OCI-LY7 (cell line): ENCODE data around the gene RSRP1. TPM values are rescaled to one million over a fixed set of nuclear protein-coding genes. Genes with fewer than 3 reads are reported as not detected.
A peak's percentile ranks its signal among the peaks of the same experiment; 100 is the strongest.

Experiments used
- BruUV-seq: library from RNA; stranded (reverse); fragments of 400-500 nt; replicated peaks from 2 replicates; lab custom pipeline; 2021; lab: Mats Ljungman, UMichigan
- CTCF ChIA-PET: fragments of 300-600 bp; sonication (Branson Sonifier 250); formaldehyde crosslinking; loops from one replicate; lab custom pipeline; 2022; ENCODE audit warnings: antibody characterized with exemption; ENCODE audit not compliant: unreplicated experiment; lab: Charles Lee
- POLR2A ChIA-PET: fragments of 300-600 bp; sonication (Branson Sonifier 250); formaldehyde crosslinking; loops from one replicate; lab custom pipeline; 2022; ENCODE audit warnings: antibody characterized with exemption; lab: Charles Lee
- DNase-seq: peaks from one replicate; pipeline ENCODE4 v3.0.0-alpha.2; 2015; ENCODE audit warnings: low spot score
- H2AFZ ChIP-seq: fragments of 200-600 bp; sonication (generic), shearing (Covaris generic); 2 replicates; pipeline ENCODE4 v1.6.1; 2014; ENCODE audit warnings: mild to moderate bottlenecking, antibody characterized with exemption, low read length, moderate library complexity
- H3K27ac ChIP-seq: fragments of 200-600 bp; sonication (generic); 2 replicates; pipeline ENCODE4 v1.5.1; 2014; ENCODE audit warnings: mixed run types, low read depth, mild to moderate bottlenecking, moderate library complexity, low read length, inconsistent platforms; ENCODE audit not compliant: poor library complexity, severe bottlenecking
- H3K36me3 ChIP-seq: fragments of 200-600 bp; sonication (generic); 2 replicates; pipeline ENCODE4 v1.6.1; 2014; ENCODE audit warnings: mild to moderate bottlenecking, antibody characterized with exemption, low read length, moderate library complexity, mixed read lengths; ENCODE audit not compliant: insufficient read depth
- H3K4me1 ChIP-seq: fragments of 200-600 bp; sonication (generic); 2 replicates; pipeline ENCODE4 v1.5.1; 2014; ENCODE audit warnings: mild to moderate bottlenecking, low read length; ENCODE audit not compliant: insufficient read depth, poor library complexity, severe bottlenecking
- H3K4me2 ChIP-seq: fragments of 200-600 bp; sonication (generic); 2 replicates; pipeline ENCODE4 v1.6.1; 2014; ENCODE audit warnings: mild to moderate bottlenecking, low read length
- H3K4me3 ChIP-seq: fragments of 200-600 bp; sonication (generic); 2 replicates; pipeline ENCODE4 v1.5.1; 2014; ENCODE audit warnings: mild to moderate bottlenecking, low read depth, low read length; ENCODE audit not compliant: poor library complexity, severe bottlenecking
- H3K79me2 ChIP-seq: fragments of 200-600 bp; sonication (generic); 2 replicates; pipeline ENCODE4 v1.6.1; 2016; ENCODE audit warnings: low read depth, mild to moderate bottlenecking, low read length, moderate library complexity, mixed read lengths; ENCODE audit not compliant: insufficient read depth
- H3K9me2 ChIP-seq: fragments of 200-600 bp; sonication (generic); 2 replicates; pipeline ENCODE4 v1.6.1; 2016; ENCODE audit warnings: mild to moderate bottlenecking, low read length, mixed read lengths; ENCODE audit not compliant: insufficient read depth
- H3K9me3 ChIP-seq: fragments of 200-600 bp; sonication (generic); 2 replicates; pipeline ENCODE4 v1.6.1; 2014; ENCODE audit warnings: mild to moderate bottlenecking, mixed run types, low read length, mixed read lengths
- H4K20me1 ChIP-seq: fragments of 200-600 bp; sonication (generic); 2 replicates; pipeline ENCODE4 v1.6.1; 2014; ENCODE audit warnings: mild to moderate bottlenecking, antibody characterized with exemption, low read length, moderate library complexity, mixed read lengths; ENCODE audit not compliant: insufficient read depth
- EZH2phosphoT487 ChIP-seq: fragments of 200-600 bp; sonication (generic); IDR thresholded peaks from 2 replicates; pipeline ENCODE4 v1.6.1; 2018; ENCODE audit warnings: low read depth, borderline replicate concordance, mild to moderate bottlenecking, mixed run types, antibody characterized with exemption, low read length, moderate library complexity, mixed read lengths
- intact Hi-C: fragments of 100-400 bp; cut with micrococcal nuclease; formaldehyde crosslinking; loops from one replicate; pipeline ENCODE4 v1.10.0; 2022; ENCODE audit not compliant: unreplicated experiment
- total RNA-seq, 2 experiments: library from RNA; depleted of rRNA in 1 of 2; stranded (reverse); fragments of >200 nt in 1 of 2; shearing (Covaris generic) in 1 of 2; gene quantifications; 2 replicates each; pipeline ENCODE4 v1.2.3, GENCODE V29; 2014 to 2022
- TF ChIP-seq, protein P1 (sequence below): fragments of 200-600 bp; sonication (generic); conservative IDR thresholded peaks from 2 replicates; pipeline ENCODE4 v1.5.1; 2014; ENCODE audit warnings: mild to moderate bottlenecking, antibody characterized with exemption, low read length, moderate library complexity, mixed read lengths

The RSRP1 gene
- total RNA-seq, 2 experiments from 2014 or later: 141 to 146 TPM

DNA sequence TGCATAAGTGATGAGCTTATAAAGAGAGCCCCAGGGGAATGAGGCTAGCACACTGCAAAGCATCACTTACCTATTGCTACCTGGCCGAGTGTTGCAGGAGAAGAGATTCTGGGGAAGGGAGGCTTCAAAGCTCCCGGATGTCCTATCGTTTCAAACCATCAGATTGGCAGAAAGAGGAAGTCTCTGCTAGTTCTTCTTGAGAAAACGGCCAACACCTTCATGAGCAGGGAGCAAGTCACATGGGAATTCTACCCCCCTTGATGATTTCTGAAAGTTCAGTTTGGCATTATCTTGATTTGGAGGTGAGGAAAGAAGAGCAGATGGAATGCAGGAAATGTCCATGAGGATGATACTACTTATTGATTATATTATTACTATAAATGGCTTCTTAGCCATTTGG is 31.1 kb downstream of the RSRP1 start:
- ChIA-PET POLR2A (interaction anchor here (0.9 kb wide), 1 partner anchor 17 kb away, joined by 4 read pairs; the partner anchor contains the start of gene SYF2), CTCF (interaction anchor here (0.6 kb wide), 1 partner anchor 10 kb away, joined by 3 read pairs; no protein-coding TSS in a partner anchor)
- Histone ChIP-seq H3K27ac (no peak overlapping the region), H3K36me3 (peaks cover 14% of the 10 kb centered on the region; the same call in 1 of the 2 replicates), H3K4me1 (peaks cover 11% of the 10 kb centered on the region), H3K4me3 (peak overlapping the region; percentile 17), H3K9me2 (no peaks in the 10 kb centered on the region), H3K79me2 (no peaks in the 10 kb centered on the region), H2AFZ (peak overlapping the region; percentile 86; the same call in 1 of the 2 replicates), H3K4me2 (peak overlapping the region; percentile 45), H4K20me1 (no peaks in the 10 kb centered on the region), H3K9me3 (no peaks in the 10 kb centered on the region)
- TF ChIP-seq, protein P1, sequence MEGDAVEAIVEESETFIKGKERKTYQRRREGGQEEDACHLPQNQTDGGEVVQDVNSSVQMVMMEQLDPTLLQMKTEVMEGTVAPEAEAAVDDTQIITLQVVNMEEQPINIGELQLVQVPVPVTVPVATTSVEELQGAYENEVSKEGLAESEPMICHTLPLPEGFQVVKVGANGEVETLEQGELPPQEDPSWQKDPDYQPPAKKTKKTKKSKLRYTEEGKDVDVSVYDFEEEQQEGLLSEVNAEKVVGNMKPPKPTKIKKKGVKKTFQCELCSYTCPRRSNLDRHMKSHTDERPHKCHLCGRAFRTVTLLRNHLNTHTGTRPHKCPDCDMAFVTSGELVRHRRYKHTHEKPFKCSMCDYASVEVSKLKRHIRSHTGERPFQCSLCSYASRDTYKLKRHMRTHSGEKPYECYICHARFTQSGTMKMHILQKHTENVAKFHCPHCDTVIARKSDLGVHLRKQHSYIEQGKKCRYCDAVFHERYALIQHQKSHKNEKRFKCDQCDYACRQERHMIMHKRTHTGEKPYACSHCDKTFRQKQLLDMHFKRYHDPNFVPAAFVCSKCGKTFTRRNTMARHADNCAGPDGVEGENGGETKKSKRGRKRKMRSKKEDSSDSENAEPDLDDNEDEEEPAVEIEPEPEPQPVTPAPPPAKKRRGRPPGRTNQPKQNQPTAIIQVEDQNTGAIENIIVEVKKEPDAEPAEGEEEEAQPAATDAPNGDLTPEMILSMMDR: no peak
- no peak for TF ChIP-seq EZH2phosphoT487
- no TSS peak for BruUV-seq
- intact Hi-C loops: no loop called here
- peak; percentile 50 for DNase-seq

DNA sequence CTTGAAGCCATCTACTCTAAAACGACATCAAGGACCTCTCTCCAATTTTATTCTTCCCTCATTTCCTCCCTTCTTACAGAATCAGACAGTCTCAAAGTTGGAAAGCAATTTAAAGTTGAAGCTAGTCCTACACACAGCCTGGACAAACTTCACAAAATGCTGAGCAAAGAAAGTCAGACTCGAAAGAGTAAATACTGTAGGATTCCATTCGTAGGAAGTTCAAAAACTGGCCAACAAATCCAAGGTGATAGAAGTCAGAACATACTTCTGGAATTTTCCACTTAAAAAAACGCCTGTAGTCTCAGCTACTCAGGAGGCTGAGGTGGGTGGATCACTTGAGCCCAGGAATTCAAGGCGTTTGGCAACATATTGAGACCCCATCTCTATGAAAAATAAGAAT is 34.5 kb downstream of the RSRP1 start:
- H3K9me2 ChIP-seq: no peaks in the 10 kb centered on the region
- TF ChIP-seq, protein P1: no peak
- no peak for TF ChIP-seq EZH2phosphoT487
- no peak overlapping the region for H3K27ac ChIP-seq
- H3K4me3 ChIP-seq: no peak overlapping the region
- H4K20me1 ChIP-seq: no peaks in the 10 kb centered on the region
- H3K4me2 ChIP-seq: no peak overlapping the region
- H3K4me1 ChIP-seq: peaks cover 11% of the 10 kb centered on the region
- DNase-seq: no peak
- H3K36me3 ChIP-seq: no peaks in the 10 kb centered on the region
- no peak overlapping the region for H2AFZ ChIP-seq
- H3K9me3 ChIP-seq: no peaks in the 10 kb centered on the region
- ChIA-PET CTCF (no interaction called here), POLR2A (interaction anchor here (0.5 to 1.0 kb wide), 2 partner anchors 20 to 550 kb away, joined by 3 to 4 read pairs; partner anchors contain the start of gene SYF2)
- BruUV-seq: no TSS peak
- intact Hi-C loops: no loop called here
- H3K79me2 ChIP-seq: no peaks in the 10 kb centered on the region

DNA sequence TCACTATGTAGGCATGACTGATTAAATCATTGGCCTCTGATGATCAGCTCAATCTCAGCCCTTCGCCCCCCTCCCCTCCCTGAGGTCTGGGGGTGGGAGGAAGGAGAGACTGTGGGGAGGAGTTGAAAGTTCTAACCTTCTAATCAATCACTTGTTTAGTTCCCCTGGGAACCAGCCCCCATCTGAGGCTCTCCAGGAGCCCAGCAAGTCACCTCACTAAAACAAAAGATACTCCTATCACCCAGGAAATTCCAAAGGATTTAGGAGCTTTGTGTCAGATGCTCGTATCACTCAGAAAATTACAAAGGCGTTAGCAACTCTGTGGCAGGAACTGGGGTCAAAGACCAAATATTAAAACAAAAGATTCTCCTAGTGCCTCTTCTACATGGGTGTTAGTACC is 36.5 kb downstream of the RSRP1 start:
- Histone ChIP-seq H3K27ac (no peak overlapping the region), H3K9me3 (no peaks in the 10 kb centered on the region), H3K4me1 (peaks cover 4% of the 10 kb centered on the region), H2AFZ (no peak overlapping the region), H3K79me2 (no peaks in the 10 kb centered on the region), H3K4me2 (no peak overlapping the region), H3K4me3 (no peak overlapping the region), H3K36me3 (no peaks in the 10 kb centered on the region), H4K20me1 (no peaks in the 10 kb centered on the region), H3K9me2 (no peaks in the 10 kb centered on the region)
- no peak for TF ChIP-seq EZH2phosphoT487
- TF ChIP-seq, protein P1: no peak
- BruUV-seq: no TSS peak
- ChIA-PET POLR2A (no interaction called here), CTCF (no interaction called here)
- intact Hi-C loops: no loop called here
- no peak for DNase-seq
